ENCODE data around the gene OSBPL6.

DNA sequence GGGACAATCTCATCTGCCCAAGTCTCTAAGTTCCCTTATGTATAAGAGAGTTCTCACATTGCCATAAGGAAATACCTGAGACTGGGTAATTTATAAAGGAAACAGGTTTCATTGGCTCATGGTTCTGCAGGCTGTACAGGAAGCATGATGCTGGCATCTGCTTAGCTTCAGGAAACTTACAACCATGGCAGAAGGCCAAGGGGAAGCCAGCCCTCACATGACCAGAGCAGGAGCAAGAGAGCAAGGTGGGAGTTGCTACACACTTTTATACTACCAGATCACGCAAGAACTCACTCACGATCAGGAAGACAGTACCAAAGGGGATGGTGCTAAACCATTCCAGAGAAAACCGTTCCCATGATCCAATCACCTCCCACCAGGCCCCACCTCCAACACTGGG, 182.7 kb downstream of the OSBPL6 start:
- TF ChIP-seq, protein P1, sequence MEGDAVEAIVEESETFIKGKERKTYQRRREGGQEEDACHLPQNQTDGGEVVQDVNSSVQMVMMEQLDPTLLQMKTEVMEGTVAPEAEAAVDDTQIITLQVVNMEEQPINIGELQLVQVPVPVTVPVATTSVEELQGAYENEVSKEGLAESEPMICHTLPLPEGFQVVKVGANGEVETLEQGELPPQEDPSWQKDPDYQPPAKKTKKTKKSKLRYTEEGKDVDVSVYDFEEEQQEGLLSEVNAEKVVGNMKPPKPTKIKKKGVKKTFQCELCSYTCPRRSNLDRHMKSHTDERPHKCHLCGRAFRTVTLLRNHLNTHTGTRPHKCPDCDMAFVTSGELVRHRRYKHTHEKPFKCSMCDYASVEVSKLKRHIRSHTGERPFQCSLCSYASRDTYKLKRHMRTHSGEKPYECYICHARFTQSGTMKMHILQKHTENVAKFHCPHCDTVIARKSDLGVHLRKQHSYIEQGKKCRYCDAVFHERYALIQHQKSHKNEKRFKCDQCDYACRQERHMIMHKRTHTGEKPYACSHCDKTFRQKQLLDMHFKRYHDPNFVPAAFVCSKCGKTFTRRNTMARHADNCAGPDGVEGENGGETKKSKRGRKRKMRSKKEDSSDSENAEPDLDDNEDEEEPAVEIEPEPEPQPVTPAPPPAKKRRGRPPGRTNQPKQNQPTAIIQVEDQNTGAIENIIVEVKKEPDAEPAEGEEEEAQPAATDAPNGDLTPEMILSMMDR (IDR thresholded peaks at IDR 0.05; ENCODE audit: low read length), result no peak
- TF ChIP-seq EZH2 (optimal IDR thresholded peaks at IDR 0.05; ENCODE audit: low read depth, low read length) (no peak), EZH2phosphoT487 (IDR thresholded peaks at IDR 0.05; ENCODE audit: low read length) (no peak)
